Subcutaneous adipose tissue (tissue), 4 donors: ENCODE results near the gene C1orf116. TPM values are rescaled to one million over a fixed set of nuclear protein-coding genes. Genes with fewer than 3 reads are reported as not detected.

Experiments used
- CTCF ChIP-seq: fragments of 450-650 bp; IDR thresholded peaks from one replicate; pipeline ENCODE4 v1.5.1; 2016; ENCODE audit warnings: low read depth, mild to moderate bottlenecking, control low read depth, antibody characterized with exemption, moderate library complexity
- total RNA-seq, 4 donors: library from RNA; depleted of rRNA; stranded (reverse); fragments of >200 nt; gene quantifications; one replicate each; pipeline ENCODE4 v1.1.0, GENCODE V29; 2016

C1orf116 gene
- under 1 TPM in 2 of 4 donors, not detected in 2; under 0.01 to 0.17 TPM for total RNA-seq

DNA sequence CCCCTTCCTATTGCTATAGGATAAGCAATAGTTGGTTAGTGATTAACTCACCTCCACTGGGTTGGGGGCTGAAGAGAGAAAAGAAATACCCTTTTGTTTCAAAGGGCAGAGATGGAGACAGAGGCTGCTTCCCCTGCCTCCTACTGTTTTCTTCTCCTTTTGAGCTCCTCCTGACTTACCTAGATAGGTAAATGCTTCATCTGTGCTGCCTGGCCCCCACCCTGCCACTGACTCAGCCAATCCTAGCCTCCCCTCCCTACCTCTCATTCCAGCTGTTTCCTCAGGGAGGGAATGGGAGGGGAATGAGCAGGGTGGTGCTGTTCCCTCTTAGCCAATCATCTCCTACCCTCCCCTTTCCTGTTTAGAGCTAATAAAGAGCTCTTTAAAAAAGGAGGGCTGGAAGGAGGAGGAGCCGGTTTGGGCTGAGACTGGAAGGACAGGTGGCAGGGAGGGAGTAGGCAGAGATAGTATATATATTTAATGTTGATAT is at the start of gene C1orf116:
Gene C1orf116, minus strand, starts transcription at position 229 of the 490 bp plus-strand sequence. CDS start 5,158 bp downstream, outside the sequence.
- TF ChIP-seq CTCF = no peak

GRCh38 chr1:207081806-207082205 is 49.2 kb upstream of the C1orf116 start:
- TF ChIP-seq CTCF = no peak

GRCh38 chr1:207081088-207081487 is 48.5 kb upstream of the C1orf116 start:
- TF ChIP-seq CTCF = no peak

DNA sequence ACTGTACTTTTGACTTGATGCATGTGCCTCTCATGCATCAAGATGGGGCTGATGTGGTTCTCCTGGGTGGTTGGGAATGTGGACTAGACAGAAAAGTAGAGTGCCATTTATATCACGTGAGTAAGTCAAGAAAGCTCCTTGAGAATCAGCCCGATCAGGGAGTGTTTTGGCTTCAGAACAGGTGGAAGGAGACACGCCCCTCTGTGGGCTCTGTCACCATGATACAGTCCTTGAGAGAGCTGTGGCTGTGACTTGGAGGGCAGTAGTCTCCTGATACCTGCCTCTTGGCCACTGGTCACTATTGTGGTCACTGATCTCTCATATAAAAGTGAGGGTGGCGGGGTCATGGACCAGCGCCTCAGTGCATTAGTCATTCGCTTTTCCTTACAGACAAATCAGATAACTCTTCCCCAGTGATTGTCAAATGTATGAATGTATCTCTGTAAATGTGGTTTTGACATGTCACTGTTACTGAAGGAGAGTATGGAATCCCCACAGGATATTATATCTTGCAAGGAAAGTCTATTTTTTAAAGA is 47.2 kb upstream of the C1orf116 start:
- no peak for TF ChIP-seq CTCF

DNA sequence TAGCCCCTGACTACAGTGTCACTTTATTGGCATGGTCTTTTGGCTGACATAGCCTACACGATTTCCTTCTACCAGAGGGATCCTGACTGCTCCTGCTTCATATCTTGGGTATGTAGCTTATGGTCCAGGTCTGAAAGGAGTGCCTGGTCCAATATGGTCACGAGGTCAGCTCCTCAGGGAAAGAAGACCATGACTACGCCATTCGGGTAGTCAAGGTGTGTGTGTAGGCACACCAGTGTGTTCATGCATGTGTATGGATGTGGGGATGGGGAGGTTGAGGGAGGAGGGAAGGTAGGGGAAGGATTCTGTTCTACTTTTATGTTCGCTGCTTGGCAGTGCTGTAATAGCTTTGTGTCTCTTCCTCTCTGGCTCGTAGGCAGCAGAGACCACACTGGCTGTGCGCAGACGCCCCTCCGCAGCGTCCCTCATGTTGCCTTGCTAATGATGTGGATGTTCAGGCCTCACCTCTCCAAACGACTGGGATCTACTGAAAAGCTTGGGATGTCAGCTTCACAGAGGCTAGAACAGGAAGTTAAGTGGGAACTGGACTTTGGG is 46.1 kb upstream of the C1orf116 start:
- no peak for TF ChIP-seq CTCF

GRCh38 chr1:207077470-207078377 is 45.2 kb upstream of the C1orf116 start:
- no peak for TF ChIP-seq CTCF

GRCh38 chr1:207077012-207077411 is 44.5 kb upstream of the C1orf116 start:
- TF ChIP-seq CTCF = no peak
